Activated T-cell treated with anti-CD3 and anti-CD28 coated beads, Interleukin-2, amount 50 U/mL, for 24 hours (primary cell): Measurements from ENCODE around the gene ABHD15.
"Not testable (repeated sequence)": the region's sequence is repeated elsewhere in the genome, so short reads cannot be mapped to it uniquely, and the experiment has no call there.

Experiments used
- DNase-seq: peaks from one replicate; pipeline ENCODE4 v3.0.0-alpha.2; 2020
- H3K27ac Mint-ChIP-seq: 2 replicates; pipeline ENCODE4 v1.8.0; 2020; ENCODE audit warnings: mild to moderate bottlenecking, mixed read lengths
- H3K27me3 Mint-ChIP-seq: 2 replicates; pipeline ENCODE4 v1.8.0; 2020; ENCODE audit warnings: mixed read lengths
- H3K36me3 Mint-ChIP-seq: 2 replicates; pipeline ENCODE4 v1.8.0; 2020; ENCODE audit warnings: low read depth, mixed read lengths
- H3K4me1 Mint-ChIP-seq: 2 replicates; pipeline ENCODE4 v1.8.0; 2020; ENCODE audit warnings: low read depth, mixed read lengths
- H3K4me3 Mint-ChIP-seq: 2 replicates; pipeline ENCODE4 v1.8.0; 2020; ENCODE audit warnings: mild to moderate bottlenecking, moderate library complexity, mixed read lengths
- H3K9me3 Mint-ChIP-seq: 2 replicates; pipeline ENCODE4 v1.8.0; 2020; ENCODE audit warnings: mixed read lengths

The ABHD15 gene

DNA sequence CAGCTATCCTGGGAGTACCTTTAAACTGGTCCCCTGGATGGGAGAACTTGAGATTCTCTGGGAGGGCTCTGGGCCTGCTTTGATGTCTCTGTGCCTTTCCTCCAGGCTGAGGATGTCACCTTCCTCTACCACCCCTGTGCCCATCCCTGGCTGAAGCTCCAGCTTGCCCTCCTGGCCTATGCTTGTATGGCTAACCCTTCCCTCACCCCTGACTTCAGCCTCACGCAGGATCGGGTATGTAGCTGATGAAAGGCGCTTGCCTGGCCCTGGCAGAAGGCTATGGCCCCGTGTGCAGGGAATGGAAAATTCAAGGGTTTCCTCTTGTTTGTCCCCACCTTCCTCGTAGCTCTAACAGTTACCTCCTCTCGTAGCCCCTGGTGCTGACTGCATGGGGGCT lies 4.6 kb upstream of the ABHD15 start:
- H3K4me1 Mint-ChIP-seq = peaks cover 27% of the 10 kb centered on the region
- DNase-seq = no peak
- H3K27me3 Mint-ChIP-seq = no peaks in the 10 kb centered on the region
- H3K36me3 Mint-ChIP-seq = peaks cover 47% of the 10 kb centered on the region
- H3K9me3 Mint-ChIP-seq = no peaks in the 10 kb centered on the region
- no peak overlapping the region for H3K4me3 Mint-ChIP-seq
- H3K27ac Mint-ChIP-seq = peak overlapping the region; percentile 59

DNA sequence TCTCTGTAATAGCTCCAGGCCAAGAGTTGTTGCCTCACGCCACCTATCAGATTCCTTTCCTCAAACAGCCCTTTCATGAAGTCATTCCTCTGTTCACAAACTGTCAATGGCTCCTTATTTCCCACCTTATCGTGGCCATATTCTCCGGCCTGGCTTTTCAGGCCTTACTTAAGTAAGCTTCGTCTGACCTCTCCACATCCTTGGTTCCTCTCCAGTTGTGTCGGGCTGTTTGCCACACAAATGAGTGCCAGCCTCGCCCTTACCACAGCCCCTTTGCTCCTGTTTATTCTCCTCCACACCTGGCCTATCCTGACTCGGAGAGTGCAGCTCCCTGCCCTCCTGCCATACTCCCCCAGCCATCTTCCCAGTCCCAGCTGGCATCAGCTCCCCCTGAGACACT lies 3.7 kb upstream of the ABHD15 start:
- Mint-ChIP-seq H3K4me3 (no peak overlapping the region), H3K36me3 (peaks cover 44% of the 10 kb centered on the region), H3K4me1 (peaks cover 33% of the 10 kb centered on the region), H3K27me3 (no peaks in the 10 kb centered on the region), H3K9me3 (no peaks in the 10 kb centered on the region), H3K27ac (peak overlapping the region; percentile 27)
- DNase-seq = no peak

DNA sequence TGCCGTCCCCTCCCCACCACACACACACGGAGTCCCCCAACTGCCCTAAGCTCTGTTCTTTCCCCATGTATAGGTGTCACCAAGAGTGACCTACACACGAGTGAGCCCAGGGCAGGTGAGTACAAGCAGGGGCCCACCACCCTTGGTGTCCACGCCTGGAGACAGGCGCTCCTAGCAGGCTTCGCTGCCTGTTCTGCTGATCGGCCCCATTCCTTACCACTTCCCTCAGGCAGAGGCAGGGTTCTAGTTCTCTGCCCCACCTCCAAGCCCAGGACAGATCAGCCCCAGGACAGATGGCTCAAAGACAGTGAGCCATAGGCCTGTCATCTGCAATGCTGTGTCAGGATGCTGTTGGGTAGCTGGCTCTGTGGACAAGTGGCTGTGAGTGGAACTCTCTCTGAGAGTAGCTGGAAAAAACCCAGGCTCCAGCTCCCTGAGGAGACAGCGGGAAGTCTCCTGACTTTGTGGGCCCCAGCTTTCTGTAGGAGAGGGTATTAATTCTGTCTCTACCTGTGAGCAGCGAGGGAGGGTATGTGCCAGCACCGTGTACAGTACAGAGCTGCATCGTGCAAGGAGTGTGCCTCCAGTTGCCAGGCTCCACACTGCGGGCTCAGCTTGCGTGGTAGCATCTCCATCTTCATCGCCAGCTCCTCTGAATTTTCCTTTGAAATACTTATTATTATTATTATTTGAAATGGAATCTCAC lies 2.6 kb upstream of the ABHD15 start:
- peaks cover 42% of the 10 kb centered on the region for H3K4me1 Mint-ChIP-seq
- no peaks in the 10 kb centered on the region for H3K9me3 Mint-ChIP-seq
- H3K27me3 Mint-ChIP-seq = no peaks in the 10 kb centered on the region
- peak overlapping the region; percentile 55 for H3K27ac Mint-ChIP-seq
- H3K36me3 Mint-ChIP-seq = peaks cover 33% of the 10 kb centered on the region
- DNase-seq = no peak
- peak overlapping the region; percentile 81 for H3K4me3 Mint-ChIP-seq

DNA sequence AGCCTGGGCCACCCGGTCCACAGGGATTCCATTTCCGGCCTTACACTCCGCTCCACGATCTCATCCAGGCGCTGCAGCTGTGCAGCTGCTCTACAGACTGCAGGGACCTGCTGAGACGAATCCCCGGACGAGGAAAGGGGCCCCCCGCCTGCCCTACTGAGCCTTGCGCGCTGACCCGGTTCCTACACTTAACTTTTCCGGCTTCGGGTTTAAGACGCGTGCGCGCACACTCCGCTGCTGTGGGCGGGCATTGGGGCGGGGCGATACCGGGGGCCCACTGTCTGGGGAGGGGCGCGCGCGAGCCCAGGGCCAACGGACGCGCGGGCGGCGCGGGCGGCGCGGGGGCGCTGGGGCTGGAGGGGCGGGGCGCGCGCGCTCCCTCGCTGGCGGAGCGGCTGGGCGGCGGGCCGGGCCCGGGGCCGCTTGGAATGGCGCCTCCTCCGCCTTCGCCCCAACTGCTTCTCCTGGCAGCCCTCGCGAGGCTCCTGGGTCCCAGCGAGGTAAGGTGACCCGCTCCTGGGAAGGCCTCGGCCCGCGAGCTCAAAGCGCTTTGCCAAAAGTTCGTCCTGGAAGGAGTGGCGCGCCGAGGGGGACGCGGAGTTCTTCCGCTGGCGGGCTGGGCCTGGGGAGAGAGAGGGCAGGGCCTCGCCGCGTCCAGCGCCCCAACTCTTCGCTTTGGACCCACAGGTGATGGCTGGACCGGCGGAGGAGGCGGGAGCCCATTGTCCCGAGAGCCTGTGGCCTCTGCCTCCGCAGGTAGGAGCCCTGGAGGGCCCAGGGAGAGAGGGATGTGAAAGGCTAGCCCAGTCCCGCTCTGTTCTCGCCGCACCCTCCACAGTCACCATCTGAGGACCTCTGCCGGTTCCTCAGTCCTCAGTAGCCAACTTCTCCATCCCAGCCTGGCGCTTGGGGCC lies 1.8 kb upstream of the ABHD15 start, which contains the start of gene TP53I13:
TP53I13 (plus strand) TSS at position 371 of the 914 bp plus-strand sequence; CDS start at position 429, 58 bp downstream.
- Mint-ChIP-seq H3K4me3 (peak within 1 kb of the TSS; percentile 88), H3K4me1 (peaks cover 43% of the 10 kb centered on the region), H3K27ac (peak within 1 kb of the TSS; percentile 94), H3K9me3 (no peaks in the 10 kb centered on the region), H3K27me3 (no peaks in the 10 kb centered on the region), H3K36me3 (peaks cover 25% of the 10 kb centered on the region)
- peak; percentile 90 for DNase-seq

DNA sequence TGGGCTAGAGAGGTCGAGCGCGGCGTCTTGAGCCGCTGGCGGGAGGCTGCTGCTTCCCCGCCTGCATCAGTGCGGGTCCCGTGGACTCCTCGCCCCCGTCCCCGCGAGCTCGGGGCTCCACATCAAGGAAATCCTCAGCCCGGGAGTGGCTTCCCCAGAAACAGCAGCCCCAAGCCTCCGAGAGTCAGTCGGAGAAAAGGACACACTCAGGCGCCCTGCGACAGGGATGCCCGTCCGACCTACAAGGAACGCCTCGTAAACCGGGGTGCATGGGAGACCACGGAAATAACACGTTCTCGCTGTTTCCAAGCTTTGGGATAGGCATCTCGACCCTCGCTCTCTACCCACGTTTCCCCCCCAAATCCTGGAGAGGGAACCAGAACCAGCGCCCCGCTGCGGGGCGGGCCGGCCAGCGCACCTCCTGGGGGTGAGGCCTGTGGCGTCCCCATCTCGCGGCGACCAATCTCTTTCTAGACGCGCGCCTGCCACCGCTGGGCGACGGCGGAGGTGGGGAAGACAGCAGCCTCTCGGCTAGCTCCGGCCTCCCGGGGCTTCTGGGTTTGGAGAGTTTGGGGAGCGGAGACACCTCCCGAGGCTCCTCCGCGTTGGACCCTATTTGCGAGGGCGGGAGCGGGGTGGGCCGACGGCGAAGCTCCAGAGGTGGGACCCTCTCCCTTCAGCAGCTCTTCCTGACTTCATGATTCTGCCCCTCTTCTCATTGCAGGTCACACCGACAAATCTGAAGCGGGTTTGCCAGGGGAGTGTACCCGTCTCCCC lies 905 bp upstream of the ABHD15 start:
- H3K4me3 Mint-ChIP-seq = peak overlapping the region; percentile 88
- peak overlapping the region; percentile 94 for H3K27ac Mint-ChIP-seq
- H3K36me3 Mint-ChIP-seq = peaks cover 22% of the 10 kb centered on the region
- H3K9me3 Mint-ChIP-seq = no peaks in the 10 kb centered on the region
- peaks cover 38% of the 10 kb centered on the region for H3K4me1 Mint-ChIP-seq
- no peaks in the 10 kb centered on the region for H3K27me3 Mint-ChIP-seq
- peak; percentile 83 for DNase-seq

DNA sequence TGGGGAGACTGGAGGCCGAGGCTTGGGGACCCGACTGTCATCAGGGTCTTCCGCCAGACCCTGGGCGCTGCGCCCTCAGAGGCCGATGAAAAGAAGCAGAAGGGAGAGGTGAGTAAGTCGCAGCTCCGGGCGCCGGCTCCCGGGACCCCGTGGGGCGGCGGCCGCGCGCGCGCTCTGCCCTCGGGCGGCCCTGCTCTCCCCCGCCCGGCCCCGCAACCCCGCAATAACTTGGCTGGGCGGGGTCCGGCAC lies 392 bp upstream of the ABHD15 start:
- no peaks in the 10 kb centered on the region for H3K9me3 Mint-ChIP-seq
- H3K27me3 Mint-ChIP-seq = no peaks in the 10 kb centered on the region
- no peak for DNase-seq
- peak overlapping the region; percentile 88 for H3K4me3 Mint-ChIP-seq
- H3K27ac Mint-ChIP-seq = peak overlapping the region; percentile 84
- H3K4me1 Mint-ChIP-seq = peaks cover 43% of the 10 kb centered on the region
- H3K36me3 Mint-ChIP-seq = peaks cover 27% of the 10 kb centered on the region

DNA sequence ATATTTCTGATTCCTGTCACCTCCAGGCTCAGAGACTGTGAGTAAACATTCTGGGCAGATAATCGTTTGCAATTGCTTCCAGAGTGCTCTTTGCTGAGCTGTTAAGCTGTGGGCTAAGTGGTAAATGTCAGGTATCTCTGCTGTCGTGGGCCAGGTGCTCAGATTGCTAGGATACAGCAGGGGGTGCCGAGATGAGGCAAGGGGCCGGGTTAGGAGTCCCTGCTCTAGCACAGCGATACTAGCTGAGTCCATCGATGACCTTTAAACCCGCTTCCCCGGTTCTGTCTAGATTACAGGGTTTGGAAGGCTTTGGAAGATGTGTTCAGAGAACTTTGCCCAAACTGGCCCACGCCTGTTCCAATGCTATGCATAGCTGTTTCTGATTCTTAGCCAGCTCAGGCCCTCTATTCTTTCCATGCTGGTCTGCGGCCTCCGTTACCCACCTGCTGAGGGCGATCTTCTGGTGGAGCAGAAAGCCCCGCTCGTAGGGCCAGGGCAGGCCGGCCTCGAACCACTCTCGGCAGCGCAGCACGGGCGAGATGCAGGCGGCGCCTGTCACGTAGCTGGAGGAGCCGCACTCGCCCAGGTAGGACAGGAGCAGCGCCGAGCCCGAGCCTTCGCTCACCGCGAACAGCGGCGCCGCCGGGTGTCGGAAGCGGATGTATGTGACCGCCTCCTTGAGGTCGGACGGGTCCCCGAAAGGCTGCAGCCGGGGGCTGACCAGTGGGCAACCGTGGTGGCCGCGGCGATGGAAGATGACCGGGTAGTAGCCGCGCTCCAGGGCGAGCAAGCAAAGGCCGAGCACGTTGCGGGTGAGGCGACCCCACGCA lies 979 bp downstream of the ABHD15 start:
- Mint-ChIP-seq H3K27me3 (no peaks in the 10 kb centered on the region), H3K36me3 (peaks cover 40% of the 10 kb centered on the region), H3K9me3 (no peaks in the 10 kb centered on the region), H3K4me1 (peaks cover 48% of the 10 kb centered on the region), H3K27ac (peak overlapping the region; percentile 85), H3K4me3 (peak overlapping the region; percentile 88)
- DNase-seq = peak; percentile 75

DNA sequence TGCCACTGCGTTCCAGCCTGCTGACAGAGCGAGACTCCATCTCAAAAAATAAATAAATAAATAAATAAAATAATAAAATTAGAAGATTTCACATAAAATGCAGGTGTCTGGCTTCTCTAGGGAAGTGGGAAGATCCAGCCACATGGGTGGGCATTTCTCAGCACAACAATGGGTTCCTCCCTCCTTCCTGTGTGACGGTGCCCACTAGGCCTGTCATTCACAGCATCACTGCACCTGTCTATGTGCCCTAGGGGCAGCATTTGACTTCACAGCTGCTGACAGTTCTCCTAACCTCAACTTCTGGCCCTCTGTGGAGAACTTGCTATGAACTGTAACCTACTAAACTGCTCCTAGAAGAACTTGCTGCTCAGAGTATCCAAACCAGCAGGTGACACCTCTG lies 3.0 kb downstream of the ABHD15 start:
- H3K27me3 Mint-ChIP-seq = no peaks in the 10 kb centered on the region
- peaks cover 39% of the 10 kb centered on the region for H3K4me1 Mint-ChIP-seq
- peak overlapping the region; percentile 9 for H3K27ac Mint-ChIP-seq
- H3K4me3 Mint-ChIP-seq = peak overlapping the region; percentile 8
- DNase-seq = no peak
- peaks cover 42% of the 10 kb centered on the region for H3K36me3 Mint-ChIP-seq
- no peaks in the 10 kb centered on the region for H3K9me3 Mint-ChIP-seq

DNA sequence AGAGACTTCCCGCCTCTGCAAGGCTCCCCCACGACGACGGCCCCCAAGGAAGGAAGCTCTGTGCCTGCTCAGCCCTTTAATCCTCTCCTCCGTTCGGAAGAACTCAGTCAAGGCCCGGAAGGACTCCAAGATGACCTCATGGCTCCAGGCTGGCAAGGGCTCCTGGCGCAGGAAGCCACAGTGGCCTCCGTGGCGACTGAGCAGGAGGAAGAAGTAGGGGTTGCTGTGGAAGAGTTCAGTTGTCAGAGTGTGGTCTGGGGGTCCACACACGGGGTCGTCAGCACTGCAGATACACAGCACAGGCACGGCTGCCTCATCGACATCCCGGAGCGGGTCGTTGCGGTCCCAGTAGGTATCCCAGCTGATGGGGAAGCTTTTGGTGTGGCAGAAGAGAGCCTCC lies 4.2 kb downstream of the ABHD15 start:
- no peaks in the 10 kb centered on the region for H3K9me3 Mint-ChIP-seq

DNA sequence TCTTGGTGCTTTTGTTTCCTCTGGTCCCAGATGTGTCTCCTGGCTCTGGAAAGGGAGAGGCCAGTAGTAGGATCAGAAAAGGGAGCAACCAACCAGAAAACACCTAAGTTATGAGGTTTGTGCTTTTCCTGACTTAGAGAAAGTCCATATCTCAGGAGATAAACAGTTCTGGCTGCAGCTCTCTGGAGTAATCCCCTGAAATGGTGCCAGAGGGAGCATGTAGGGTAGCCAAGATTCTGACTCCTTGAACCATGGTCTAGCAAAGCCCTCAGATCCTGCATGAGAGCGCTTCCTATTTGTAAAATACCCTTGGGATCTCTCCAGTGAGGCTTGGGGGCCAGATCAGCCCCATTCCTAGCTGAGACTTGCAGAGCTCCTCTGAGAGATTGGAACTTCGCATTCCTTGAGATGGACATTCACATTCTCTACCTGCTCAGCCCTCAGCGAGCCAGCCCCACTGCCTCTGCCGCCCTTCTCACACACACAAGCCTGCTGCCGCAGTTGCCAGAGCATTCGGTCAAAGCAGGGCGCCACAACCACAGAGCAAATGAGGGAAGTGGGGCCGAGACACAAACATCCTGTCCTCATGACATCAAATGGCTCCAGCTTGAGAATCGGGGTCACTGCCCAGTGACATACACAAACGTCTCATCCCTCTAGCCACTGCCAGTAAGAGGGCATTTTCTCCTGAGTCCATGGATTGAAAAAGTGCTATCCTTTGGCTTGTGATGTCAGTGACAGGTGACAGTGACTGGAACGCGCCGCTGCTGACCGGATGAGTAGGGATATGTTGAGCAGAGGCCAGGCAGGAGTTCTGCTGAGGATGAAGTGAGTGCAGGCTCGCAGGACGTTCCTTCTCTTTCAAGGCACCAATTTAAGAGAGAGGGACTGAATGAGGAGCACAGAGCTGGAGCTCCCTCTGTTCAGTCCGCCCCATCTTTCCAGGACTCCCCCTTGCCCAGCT lies 5.0 kb downstream of the ABHD15 start:
- Mint-ChIP-seq H3K9me3 (no peaks in the 10 kb centered on the region), H3K4me1 (peaks cover 50% of the 10 kb centered on the region), H3K27ac (peak overlapping the region; percentile 5), H3K36me3 (peaks cover 37% of the 10 kb centered on the region), H3K27me3 (no peaks in the 10 kb centered on the region), H3K4me3 (no peak overlapping the region)
- DNase-seq = no peak

More for the DNA sequence above, 4.2 kb downstream of the ABHD15 start:
- no peaks in the 10 kb centered on the region for H3K27me3 Mint-ChIP-seq
- peaks cover 42% of the 10 kb centered on the region for H3K4me1 Mint-ChIP-seq
- DNase-seq = no peak
- H3K36me3 Mint-ChIP-seq = peaks cover 38% of the 10 kb centered on the region
- H3K27ac Mint-ChIP-seq = no peak overlapping the region
- no peak overlapping the region for H3K4me3 Mint-ChIP-seq

DNA sequence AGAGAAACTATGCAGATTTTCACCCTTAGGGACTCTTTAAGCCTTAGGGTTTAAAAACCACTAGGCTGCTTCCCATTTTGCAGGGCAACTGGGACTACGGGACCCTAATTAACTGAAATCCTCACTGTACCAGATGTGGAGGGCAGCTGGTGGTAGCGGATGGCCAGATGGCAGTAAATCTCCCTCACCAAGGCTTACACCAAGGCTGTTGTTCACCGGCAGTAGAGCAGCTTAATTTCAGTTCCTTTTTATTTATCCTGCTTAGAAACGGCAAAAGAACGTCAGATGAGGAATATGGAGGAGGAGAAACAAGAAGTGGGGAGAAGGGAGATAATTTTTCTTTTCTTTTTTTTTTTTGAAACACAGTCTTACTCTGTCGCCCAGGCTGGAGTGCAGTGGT lies 6.5 kb downstream of the ABHD15 start:
- Mint-ChIP-seq H3K27me3 (no peaks in the 10 kb centered on the region), H3K27ac (no peak overlapping the region), H3K36me3 (peaks cover 30% of the 10 kb centered on the region), H3K4me3 (no peak overlapping the region), H3K4me1 (peaks cover 42% of the 10 kb centered on the region), H3K9me3 (no peaks in the 10 kb centered on the region)
- DNase-seq = no peak

DNA sequence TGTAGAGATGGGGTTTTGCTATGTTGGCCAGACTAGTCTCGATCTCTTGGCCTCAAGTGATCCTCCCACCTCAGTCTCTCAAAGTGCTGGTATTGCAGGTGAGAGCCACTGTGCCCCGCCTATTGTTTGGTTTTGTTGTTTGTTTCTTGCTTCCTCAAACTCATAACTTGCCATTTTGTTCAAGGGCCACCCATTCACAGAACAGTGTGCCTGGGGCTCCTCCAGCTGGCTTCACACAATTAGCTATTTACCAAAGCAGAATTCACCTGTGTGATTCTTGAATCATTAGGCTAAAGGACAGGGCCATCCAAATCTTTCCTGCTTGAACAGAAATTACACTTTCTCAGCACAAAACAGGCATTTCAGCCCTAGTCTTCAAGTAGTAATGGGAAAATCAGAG lies 7.2 kb downstream of the ABHD15 start:
- no peak for DNase-seq
- H3K27ac Mint-ChIP-seq = no peak overlapping the region
- no peaks in the 10 kb centered on the region for H3K9me3 Mint-ChIP-seq
- H3K36me3 Mint-ChIP-seq = peaks cover 30% of the 10 kb centered on the region
- H3K4me3 Mint-ChIP-seq = no peak overlapping the region
- no peaks in the 10 kb centered on the region for H3K27me3 Mint-ChIP-seq
- peaks cover 38% of the 10 kb centered on the region for H3K4me1 Mint-ChIP-seq

DNA sequence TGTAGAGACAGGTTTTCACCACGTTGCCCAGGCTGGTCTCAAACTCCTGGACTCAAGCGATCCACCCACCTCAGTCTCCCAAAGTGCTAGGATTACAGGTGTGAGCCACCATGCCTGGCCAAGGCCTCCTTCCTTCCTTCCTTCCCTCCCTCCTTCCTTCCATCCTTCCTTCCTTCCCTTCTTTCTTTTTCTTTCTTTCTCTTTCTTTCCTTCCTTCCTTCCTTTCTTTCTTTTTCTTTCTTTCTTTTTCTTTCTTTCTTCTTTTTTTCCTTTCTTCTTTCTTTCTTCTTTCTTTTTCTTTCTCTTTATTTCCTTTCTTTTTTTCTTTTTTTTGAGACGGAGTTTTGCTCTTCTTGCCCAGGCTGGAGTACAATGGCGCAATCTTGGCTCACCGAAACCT lies 8.7 kb downstream of the ABHD15 start:
- DNase-seq, H3K4me3 Mint-ChIP-seq, H3K9me3 Mint-ChIP-seq, H3K27me3 Mint-ChIP-seq: not testable (repeated sequence)
- peaks cover 30% of the 10 kb centered on the region for H3K36me3 Mint-ChIP-seq
- peak overlapping the region; percentile 67 for H3K27ac Mint-ChIP-seq
- peaks cover 29% of the 10 kb centered on the region for H3K4me1 Mint-ChIP-seq
